ENCODE measurements around the gene PRAC1. TPM values are rescaled to one million over a fixed set of nuclear protein-coding genes. Genes with fewer than 3 reads are reported as not detected.

PRAC1 gene
- total RNA-seq, 6 experiments from 2014 or later = not detected

- Mint-ChIP-seq H3K27ac (no peak overlapping the region), H3K9me3 (no peaks in the 10 kb centered on the region), H3K27me3 (ENCODE audit: insufficient read depth) (peaks cover 62% of the 10 kb centered on the region), H3K4me3 (no peak overlapping the region), H3K4me1 (ENCODE audit: low read depth) (no peaks in the 10 kb centered on the region), H3K36me3 (ENCODE audit: low read depth) (no peaks in the 10 kb centered on the region)
- no peak for DNase-seq
- no peak for TF ChIP-seq CTCF (IDR thresholded peaks at IDR 0.05)
Measured at GRCh38 chr17:48704361-48705248, 17.7 kb downstream of the PRAC1 start.

- H3K4me1 Mint-ChIP-seq (ENCODE audit: low read depth) = no peaks in the 10 kb centered on the region
- no peak for TF ChIP-seq CTCF (IDR thresholded peaks at IDR 0.05)
- H3K4me3 Mint-ChIP-seq = no peak overlapping the region
- no peak overlapping the region for H3K27ac Mint-ChIP-seq
- peaks cover 46% of the 10 kb centered on the region for H3K27me3 Mint-ChIP-seq (ENCODE audit: insufficient read depth)
- H3K36me3 Mint-ChIP-seq (ENCODE audit: low read depth) = no peaks in the 10 kb centered on the region
- H3K9me3 Mint-ChIP-seq = no peaks in the 10 kb centered on the region
- no peak for DNase-seq
Measured at GRCh38 chr17:48701864-48702532, 20.3 kb downstream of the PRAC1 start.

- DNase-seq = no peak
- Mint-ChIP-seq H3K9me3 (peaks cover 5% of the 10 kb centered on the region), H3K36me3 (ENCODE audit: low read depth) (no peaks in the 10 kb centered on the region), H3K4me3 (no peak overlapping the region), H3K27me3 (ENCODE audit: insufficient read depth) (peaks cover 36% of the 10 kb centered on the region), H3K4me1 (ENCODE audit: low read depth) (no peaks in the 10 kb centered on the region), H3K27ac (no peak overlapping the region)
- TF ChIP-seq CTCF (IDR thresholded peaks at IDR 0.05) = no peak
Measured at GRCh38 chr17:48693178-48693577, 29.1 kb downstream of the PRAC1 start.

GRCh38 chr17:48692049-48692448 is 30.3 kb downstream of the PRAC1 start:
- no peak overlapping the region for H3K4me3 Mint-ChIP-seq
- H3K27me3 Mint-ChIP-seq (ENCODE audit: insufficient read depth) = peaks cover 34% of the 10 kb centered on the region
- peaks cover 5% of the 10 kb centered on the region for H3K9me3 Mint-ChIP-seq
- no peaks in the 10 kb centered on the region for H3K36me3 Mint-ChIP-seq (ENCODE audit: low read depth)
- no peaks in the 10 kb centered on the region for H3K4me1 Mint-ChIP-seq (ENCODE audit: low read depth)
- no peak for TF ChIP-seq CTCF (IDR thresholded peaks at IDR 0.05)
- no peak overlapping the region for H3K27ac Mint-ChIP-seq
- no peak for DNase-seq

- Mint-ChIP-seq H3K27me3 (ENCODE audit: insufficient read depth) (peaks cover 30% of the 10 kb centered on the region), H3K36me3 (ENCODE audit: low read depth) (no peaks in the 10 kb centered on the region), H3K4me1 (ENCODE audit: low read depth) (no peaks in the 10 kb centered on the region), H3K9me3 (peaks cover 5% of the 10 kb centered on the region), H3K27ac (no peak overlapping the region), H3K4me3 (no peak overlapping the region)
- no peak for TF ChIP-seq CTCF (IDR thresholded peaks at IDR 0.05)
- DNase-seq = no peak
Measured at GRCh38 chr17:48690655-48691054, 31.7 kb downstream of the PRAC1 start.
